Ureter (tissue), 1 donor: ENCODE results near the gene CTR9. TPM values are rescaled to one million over a fixed set of nuclear protein-coding genes. Genes with fewer than 3 reads are reported as not detected.

ENCODE experiments used
- DNase-seq: peaks from one replicate; pipeline ENCODE4 v3.0.0-alpha.2; 2020; ENCODE audit warnings: low spot score
- total RNA-seq: library from RNA; stranded (reverse); gene quantifications from one replicate; pipeline ENCODE4 v1.2.4, GENCODE V29; 2023
- donor health status: DM: yes; HTN: yes; CAD: no.

CTR9 gene
- total RNA-seq, 1 donor from 2014 or later, result 42.5 TPM

- DNase-seq, result no peak
Observed at GRCh38 chr11:10742460-10743208, 8.4 kb upstream of the CTR9 start.

GRCh38 chr11:10743354-10744000, 7.6 kb upstream of the CTR9 start:
- DNase-seq, result no peak

GRCh38 chr11:10744206-10744605, 6.8 kb upstream of the CTR9 start:
- no peak for DNase-seq

GRCh38 chr11:10746871-10747270, 4.2 kb upstream of the CTR9 start:
- DNase-seq, result no peak

- DNase-seq, result no peak
Observed at GRCh38 chr11:10747733-10748132, 3.3 kb upstream of the CTR9 start.

- DNase-seq, result no peak
Observed at GRCh38 chr11:10749476-10749875, 1.6 kb upstream of the CTR9 start.

GRCh38 chr11:10751581-10751940, 515 bp downstream of the CTR9 start:
- DNase-seq, result no peak

- no peak for DNase-seq
Observed at GRCh38 chr11:10752061-10752460, 1.0 kb downstream of the CTR9 start.

GRCh38 chr11:10752486-10752885, 1.4 kb downstream of the CTR9 start:
- DNase-seq, result no peak

GRCh38 chr11:10758957-10759356, 7.9 kb downstream of the CTR9 start:
- no peak for DNase-seq

- no peak for DNase-seq
Observed at GRCh38 chr11:10761085-10761698, 10.1 kb downstream of the CTR9 start.

- DNase-seq, result no peak
Observed at GRCh38 chr11:10762185-10762584, 11.1 kb downstream of the CTR9 start.

GRCh38 chr11:10762913-10763421, 11.9 kb downstream of the CTR9 start:
- DNase-seq, result no peak

GRCh38 chr11:10763766-10764165, 12.7 kb downstream of the CTR9 start:
- no peak for DNase-seq

GRCh38 chr11:10764412-10764811, 13.4 kb downstream of the CTR9 start:
- DNase-seq, result no peak

- DNase-seq, result no peak
Observed at GRCh38 chr11:10770626-10771254, 19.7 kb downstream of the CTR9 start.

- no peak for DNase-seq
Observed at GRCh38 chr11:10771457-10771856, 20.4 kb downstream of the CTR9 start.

GRCh38 chr11:10774811-10775210, 23.8 kb downstream of the CTR9 start:
- no peak for DNase-seq

- no peak for DNase-seq
Observed at GRCh38 chr11:10777393-10777793, 26.3 kb downstream of the CTR9 start.

GRCh38 chr11:10777806-10778205, 26.8 kb downstream of the CTR9 start:
- no peak for DNase-seq

- no peak for DNase-seq
Observed at GRCh38 chr11:10778217-10778970, 27.3 kb downstream of the CTR9 start.

GRCh38 chr11:10779086-10779485, 28.0 kb downstream of the CTR9 start:
- DNase-seq, result no peak
